Inflammatory macrophage treated with lipopolysaccharide for 4 hours (primary cell): ENCODE results near the gene NIM1K.
"Not testable (repeated sequence)": the region's sequence is repeated elsewhere in the genome, so short reads cannot be mapped to it uniquely, and the experiment has no call there.

Experiments used
- DNase-seq: peaks from one replicate; pipeline ENCODE4 v3.0.0-alpha.2; 2020

Gene NIM1K

DNA sequence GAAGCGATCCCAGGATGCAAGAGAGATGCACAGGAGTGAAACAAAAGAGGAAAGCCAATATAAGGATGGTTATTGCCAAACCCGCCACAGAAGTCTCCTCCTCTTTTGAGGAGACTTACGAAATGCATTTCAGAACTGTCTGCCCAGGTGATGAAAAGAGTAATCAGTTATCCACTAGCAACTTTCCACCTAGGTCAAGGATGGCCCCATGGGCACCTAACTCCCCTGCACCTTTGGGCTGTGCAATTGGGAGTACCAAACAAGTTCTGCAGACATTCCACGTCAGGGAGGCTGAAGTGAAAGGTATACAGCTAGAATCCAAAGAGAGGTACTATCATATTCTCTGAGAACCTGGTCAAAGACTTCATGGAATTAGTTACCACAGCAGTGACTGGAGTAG is 95.5 kb downstream of the NIM1K start:
- DNase-seq = no peak

DNA sequence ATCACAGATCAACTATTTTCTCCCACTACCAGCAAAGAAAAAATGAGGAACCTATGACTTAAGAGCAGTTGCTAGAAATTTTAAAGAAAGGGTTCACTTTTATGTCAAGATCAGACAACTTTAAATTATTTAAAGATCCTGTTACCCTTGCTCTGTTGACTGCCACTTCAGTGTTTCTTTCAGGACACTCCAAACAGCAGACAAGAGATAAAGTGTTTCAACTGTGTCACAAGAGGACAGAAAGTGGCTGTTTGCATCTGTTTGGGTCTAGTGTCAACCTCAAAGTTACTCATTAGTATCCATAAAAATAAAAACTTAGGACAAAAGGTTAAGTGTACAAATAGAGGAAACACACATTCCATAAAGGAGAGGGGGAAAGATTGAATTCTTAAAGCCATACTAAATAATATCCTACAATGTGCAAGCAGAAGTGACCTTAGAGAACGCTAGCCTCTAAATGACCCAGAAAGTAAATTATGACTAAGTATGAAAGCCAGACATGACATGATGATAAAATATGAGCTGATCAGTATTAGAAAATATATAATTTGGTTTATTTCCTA is 96.3 kb downstream of the NIM1K start:
- no peak for DNase-seq

DNA sequence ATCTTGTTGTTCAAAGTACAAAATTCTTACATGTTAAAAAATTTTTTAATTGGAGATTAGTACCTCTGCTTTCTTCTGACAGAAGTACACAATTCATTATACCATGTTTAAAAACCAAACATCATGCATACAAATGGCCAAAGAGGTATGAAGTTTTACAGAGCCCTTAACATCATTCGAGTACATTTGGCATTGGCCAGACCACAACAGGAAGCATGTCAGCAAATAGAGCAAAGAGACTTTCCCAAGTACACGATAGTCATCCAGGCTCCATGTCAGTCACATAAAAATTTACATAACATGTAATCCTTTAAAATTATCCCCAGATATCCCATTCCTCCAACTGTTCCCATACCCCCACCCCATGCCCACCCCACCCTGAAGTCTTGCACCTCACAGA is 98.7 kb downstream of the NIM1K start:
- no peak for DNase-seq

DNA sequence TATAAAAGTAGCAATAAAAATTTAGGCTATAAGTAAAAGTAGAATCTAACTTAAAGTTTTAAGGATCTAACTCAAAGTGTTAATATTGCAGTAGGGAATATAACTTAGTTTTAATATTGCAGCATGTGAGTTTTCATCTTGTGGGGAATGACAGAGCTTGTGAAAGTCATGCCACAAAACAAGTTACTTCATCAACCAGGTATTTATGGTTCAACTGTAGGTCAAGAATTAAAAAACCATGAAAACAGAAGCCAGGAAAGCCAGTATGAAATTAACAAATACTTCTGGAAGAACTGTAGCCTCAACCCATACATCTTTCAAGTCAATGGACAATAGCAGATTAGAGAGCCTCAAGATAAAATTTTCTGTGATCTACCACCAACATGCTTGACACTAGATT is 102.2 kb downstream of the NIM1K start:
- DNase-seq = no peak

DNA sequence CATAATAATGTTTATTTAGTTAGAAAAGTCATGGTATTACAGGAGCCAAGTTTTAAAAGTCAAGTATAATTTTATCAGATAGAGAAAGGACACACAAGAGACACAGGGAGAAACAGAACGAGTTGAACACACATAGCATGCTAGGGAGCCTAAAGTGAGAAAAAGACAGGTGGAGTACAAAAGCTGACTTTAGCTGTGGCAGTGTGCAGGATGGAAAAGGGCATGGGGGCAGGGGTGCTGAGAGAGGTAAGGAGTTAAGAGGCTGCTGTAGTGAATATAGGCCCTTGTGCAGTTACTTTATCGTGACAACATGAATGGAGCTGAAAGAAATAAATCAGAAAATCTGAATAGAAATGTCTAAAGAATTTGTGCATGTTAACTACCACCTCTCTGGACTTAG is 103.2 kb downstream of the NIM1K start:
- no peak for DNase-seq

DNA sequence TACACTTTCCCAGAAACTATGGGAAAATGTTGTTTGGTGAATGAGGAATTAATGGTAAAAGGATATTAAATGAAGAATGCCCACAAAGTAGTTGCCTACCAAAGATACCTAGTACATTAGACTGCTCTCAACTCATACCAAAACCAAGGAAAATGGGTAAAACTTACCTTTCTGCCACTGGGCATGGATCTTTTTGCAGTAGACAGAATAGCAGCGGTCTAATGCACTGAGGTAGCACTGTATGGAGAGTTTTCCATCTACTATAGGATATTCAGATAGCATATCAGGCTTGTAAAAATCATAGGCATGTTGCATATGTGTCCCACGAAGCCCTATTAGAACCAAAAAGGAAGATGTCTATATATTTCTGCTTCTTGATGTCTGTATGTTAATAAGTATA is 104.8 kb downstream of the NIM1K start:
- DNase-seq = no peak

DNA sequence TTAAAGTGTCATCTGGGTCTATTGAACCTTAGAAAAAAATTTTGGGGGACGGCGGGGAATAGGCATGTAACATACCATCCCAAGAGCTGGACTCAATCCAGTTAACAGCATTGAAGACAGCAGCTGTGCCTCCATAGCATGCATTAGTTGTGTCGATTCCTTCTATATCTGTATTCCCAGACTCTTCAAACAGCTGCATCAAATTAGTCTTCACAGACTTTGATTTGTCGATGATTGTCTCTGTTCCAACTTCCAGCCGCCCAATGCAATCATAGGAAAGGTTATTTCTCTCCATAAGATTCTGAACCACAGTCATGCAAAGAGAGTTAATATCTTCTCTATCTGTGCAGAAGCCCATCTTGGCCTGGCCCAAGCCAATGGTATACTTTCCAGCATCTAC is 106.4 kb downstream of the NIM1K start:
- no peak for DNase-seq

DNA sequence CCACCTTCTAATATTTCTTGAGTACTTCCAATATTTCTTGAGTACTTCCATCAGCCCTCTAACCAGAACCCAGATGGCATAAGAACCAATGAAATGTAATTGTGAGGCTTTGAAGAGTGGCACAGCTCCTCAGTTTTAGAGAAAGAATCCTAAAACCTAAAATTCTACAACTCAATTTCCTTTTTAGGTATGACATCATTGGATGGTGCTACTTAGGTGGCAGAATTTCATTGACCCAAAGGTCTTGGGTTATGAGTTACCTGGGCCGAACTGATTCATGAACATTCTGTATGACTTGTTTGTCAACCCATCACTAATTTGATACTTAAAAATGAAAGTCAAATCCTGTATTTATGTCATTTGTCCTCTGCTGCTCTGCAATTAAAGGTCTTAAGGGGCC is 108.1 kb downstream of the NIM1K start:
- DNase-seq = no peak

DNA sequence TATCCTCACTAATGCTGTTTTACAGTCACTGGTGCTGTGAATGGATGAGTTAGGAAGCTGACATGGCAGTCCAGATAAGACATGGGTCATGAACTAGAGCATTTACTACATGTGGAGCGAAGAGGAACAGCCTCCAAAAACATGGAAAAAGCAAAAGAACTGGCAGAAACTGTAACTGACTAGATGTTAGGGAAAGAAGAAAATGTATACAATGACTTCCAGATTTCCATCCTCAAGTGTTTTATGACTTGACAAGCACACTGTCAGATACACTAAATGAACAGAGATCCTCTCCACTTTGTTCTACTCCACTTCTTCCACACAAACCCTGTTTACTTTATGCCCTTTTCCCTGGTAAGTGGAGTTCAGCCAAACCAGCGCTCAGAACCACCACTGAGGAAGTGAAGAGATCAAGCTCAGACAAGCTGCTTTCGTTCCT is 109.6 kb downstream of the NIM1K start:
- peak; percentile 22 for DNase-seq

DNA sequence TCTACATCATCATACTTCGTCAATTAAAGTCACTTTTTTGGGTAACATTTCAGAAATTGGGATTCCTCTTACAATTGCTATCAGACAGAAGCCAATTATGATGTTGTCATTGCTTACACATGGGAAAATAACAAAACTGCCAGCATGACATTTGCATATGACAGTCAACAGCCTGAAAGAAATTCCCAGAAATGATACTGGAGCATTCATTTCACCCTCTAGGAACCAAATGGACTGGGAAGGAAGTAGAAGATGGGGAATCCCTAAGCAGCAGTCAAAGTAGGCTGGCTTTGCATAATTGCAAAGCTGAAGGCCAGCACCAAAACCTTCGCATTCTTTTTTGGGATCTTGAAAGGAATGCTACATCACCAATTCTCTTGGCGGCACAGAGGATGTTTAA is 110.5 kb downstream of the NIM1K start:
- DNase-seq = peak; percentile 78

DNA sequence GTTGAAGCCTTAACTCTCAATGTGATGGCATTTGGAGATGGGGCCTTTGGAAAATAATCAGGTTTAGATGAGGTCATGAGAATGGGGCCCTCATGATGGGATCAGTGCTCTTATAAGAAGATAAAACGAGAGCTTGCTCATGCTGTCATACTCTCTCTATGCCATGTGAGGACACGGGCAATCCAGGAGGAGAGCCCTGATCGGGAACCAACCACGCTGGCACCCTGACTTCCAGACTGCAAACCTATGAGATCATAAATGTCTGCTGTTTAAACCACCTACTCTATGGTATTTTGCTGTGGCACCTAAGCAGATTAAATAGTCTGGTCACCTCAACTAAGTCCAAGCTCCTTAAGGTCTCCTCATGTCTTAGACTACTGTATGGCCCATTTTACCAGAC is 111.2 kb downstream of the NIM1K start:
- no peak for DNase-seq

DNA sequence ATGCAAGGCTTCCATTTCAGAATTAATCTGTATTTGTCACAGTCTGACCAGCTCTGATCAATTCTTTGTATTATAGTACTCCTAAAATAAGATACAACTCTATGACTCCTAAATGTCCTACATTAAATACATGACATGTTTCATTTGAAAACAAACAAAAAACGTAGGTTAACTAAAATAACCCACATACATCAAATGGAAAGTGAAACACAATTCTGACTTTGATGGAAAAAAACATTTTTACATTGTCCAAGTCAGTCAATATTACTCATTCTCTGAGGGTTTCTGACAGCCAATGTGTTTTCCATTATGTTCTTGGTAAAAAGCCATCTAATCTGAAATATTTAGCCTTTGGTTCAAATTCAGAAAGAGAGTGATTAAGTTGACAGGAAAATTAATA is 112.5 kb downstream of the NIM1K start:
- DNase-seq = peak; percentile 81

DNA sequence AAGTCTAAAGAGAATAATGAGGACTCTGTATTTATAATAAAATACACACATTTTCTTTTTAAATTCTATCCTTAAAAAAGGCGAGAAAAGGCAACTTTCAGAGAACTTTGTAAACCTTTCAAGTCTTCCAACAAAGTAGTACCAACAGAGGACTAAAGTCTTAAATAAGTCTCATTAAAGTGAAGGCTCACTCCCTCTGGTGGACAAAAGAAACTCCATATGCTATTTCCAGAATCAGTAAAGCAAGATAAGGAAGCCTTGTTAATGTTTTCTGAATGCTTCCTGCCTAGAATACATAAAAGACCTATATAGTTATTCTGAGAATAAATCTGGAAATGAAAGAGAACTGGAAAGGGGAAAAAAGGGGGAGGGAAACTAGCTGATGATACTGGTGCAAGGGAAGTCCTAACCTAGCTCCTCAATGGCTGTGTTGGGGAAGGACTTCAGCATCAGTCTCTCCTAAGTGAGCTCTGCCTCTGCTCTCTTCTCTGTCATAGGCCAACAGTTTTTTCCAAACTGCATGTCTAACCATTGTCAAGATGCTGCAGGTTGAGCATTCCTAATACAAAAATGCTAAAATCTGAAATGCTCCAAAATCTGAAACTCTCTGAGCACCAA is 114.0 kb downstream of the NIM1K start:
- DNase-seq = peak; percentile 74

DNA sequence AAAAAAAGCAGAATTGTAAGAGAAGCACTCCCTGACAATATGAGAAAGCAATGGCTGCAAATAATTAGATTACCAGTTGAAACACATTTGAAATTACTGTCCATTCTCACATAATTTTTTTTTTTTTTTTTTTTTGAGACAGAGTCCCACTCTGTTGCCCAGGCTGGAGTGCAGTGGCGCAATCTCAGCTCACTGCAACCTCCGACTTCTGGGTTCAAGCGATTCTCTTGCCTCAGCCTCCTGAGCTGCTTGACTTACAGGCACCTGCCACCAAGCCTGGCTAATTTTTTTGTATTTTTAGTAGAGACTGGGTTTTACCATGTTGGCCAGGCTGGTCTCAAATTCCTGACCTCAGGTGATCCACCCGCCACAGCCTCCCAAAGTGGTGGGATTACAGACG is 114.9 kb downstream of the NIM1K start:
- not testable (repeated sequence) for DNase-seq

DNA sequence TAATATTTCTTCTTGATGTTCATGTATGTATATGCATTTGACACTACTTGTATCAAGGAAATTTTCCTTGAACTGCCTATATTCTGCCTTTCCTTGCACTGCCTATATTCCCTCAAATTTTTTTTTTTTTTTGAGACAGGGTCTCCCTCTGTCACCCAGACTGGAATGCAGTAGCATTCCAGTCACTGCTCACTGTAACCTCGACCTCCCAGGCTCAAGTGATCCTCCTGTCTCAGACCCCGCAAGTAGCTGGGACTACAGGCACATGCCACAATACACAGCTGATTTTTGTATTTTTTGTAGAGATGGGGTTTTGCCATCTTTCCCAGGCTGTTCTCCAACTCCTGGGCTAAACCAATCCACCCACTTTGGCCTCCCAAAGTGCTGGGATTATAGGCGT is 117.1 kb downstream of the NIM1K start:
- DNase-seq = no peak

DNA sequence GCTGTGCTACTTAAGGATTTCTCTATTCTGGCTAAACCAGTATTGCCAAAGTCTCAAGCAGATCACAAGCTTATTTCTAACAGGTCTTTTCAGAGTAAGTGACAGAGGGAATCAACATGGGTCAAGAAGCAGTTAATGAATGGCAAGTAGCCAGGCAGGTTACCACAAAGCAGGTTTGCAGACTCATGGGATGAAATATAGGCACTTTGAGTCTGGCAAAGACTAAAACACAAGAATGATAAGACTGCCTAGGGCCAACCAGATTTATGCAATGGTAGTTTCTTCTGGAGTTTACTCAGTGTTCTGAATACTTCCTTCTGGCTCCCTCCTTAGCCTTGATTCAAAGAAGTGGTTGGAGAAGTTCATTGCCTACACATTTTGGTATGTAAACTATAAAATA is 117.6 kb downstream of the NIM1K start:
- peak; percentile 33 for DNase-seq

DNA sequence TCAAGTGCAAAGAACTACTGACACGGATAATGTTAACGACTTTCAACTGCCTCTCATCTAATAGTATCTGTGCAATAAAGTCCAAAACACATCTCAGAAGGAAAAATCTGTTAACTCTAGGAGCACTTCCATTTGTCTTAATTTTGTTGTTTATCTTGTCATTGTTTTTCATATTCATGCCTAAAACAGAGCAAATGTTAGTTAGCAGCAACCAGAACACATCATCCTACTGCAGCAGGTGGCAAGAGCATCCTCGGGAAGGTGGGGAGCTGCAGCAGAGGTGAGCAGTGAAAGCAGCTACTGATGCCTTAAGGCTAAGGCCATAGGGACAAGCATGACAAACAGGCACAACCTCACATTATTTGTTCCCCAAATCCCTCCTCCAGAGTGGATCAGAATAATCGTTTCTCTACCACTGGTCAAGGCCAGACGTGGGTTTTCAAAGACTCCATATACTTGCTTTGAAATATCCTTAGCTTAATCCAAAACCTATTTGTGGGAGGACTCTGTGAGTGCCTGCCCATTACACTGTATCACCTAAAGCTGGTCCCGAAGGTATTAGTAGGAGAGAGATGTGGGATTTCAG is 120.1 kb downstream of the NIM1K start:
- DNase-seq = no peak

DNA sequence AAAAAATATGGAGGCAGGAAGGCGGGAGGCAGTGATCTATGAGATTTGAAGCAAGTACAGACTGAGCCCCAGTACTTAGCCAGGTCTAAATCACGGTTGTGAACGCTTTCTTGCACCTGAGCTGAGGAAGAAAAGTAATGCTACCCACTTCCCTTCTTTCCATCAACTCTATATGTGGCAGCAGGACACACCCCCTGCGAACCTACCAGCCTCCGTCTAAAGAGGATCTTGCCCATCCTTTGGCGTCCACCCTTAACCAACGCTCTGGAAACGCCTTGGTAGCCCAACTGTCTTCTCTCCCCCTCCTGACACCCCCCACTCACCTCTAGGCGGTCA is 120.6 kb downstream of the NIM1K start:
- DNase-seq = peak; percentile 57

DNA sequence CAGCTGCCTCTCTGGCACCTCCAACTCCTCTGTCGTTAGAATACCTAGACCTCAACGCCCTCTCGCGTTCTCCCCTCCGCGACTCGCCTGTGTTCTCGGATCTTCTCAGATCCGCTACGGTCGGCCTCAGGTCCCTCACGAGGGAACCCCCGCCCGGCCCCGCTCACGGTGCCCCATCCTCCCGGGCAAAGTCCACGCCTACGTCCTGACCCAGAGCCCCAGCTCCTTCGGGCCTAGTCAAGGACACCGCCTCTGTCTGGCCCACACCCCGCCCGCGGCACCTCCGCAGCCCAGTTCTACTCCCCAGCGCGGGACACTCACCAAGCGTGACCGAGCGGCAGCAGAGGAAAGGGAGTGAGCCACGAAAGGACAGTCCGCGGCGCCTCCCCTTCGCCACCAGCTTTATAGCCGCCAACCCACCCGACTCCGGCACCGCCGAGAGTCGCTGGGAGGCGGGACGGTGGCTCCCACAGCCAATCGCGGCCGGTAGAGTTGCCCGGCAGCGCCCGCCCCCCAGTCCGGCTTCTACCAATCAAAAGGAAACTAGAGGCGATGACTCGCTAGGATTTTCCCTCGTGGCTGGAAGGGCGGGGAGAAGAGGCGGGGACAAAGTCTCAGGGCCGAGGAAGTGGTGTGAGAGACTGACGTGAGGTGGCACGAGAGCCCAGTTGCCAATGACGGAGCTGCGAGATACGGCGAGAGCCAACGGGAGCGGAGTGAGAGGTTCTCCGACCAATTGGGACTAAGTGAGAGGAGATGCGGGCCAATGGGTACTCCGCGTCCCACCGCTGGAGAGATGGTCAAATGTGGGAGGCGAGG is 121.2 kb downstream of the NIM1K start, which contains the start of gene HMGCS1:
Gene HMGCS1, minus strand, starts transcription at position 378 of the 819 bp plus-strand sequence. CDS start 14,447 bp downstream, outside the sequence.
- peak; percentile 99 for DNase-seq

DNA sequence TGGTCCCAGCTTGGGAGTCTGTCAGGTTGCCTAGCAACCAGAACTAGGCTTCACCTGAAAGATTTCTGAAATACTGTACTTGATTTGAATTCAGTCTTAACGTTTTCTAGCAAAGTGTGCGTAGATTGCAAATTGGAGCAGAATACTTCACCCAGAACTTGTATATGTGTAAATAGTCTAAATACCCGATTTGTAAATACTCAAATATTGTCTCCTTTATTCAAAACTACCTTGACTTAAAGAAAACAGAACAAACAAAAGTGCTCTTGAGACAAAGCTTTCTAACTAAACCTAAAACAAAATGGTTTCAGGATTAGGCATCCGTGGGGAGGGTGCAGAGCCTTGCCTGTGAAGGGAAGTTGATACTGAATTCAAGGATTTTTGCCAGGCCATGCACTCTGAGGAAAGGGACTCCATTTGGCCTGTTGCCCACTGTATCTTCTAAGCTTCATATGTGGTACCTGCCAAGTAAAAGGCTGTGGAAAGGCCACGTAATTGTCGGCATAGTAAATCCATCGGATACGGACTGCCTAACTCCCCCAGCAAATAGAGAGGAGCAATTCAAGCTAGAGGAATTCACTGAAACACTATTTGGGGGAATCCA is 121.9 kb downstream of the NIM1K start:
- no peak for DNase-seq

DNA sequence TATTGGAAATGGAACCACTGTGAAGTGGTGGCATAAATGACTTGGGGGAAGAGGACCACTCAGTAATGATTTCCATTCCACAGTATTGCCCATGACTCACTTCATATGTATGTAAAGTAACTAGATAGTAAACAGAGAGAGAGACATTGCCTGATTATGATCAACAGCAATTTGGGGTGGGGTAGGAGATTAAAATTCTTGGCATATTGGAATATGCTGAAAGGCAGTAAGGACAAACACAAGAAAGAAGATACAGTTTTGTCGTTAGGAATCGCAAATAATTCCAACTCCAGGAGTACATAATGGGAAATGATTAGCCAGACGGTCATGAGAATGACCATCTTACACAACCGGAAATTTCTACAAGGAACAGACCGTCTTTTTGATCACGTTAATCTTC is 122.7 kb downstream of the NIM1K start:
- DNase-seq = no peak

DNA sequence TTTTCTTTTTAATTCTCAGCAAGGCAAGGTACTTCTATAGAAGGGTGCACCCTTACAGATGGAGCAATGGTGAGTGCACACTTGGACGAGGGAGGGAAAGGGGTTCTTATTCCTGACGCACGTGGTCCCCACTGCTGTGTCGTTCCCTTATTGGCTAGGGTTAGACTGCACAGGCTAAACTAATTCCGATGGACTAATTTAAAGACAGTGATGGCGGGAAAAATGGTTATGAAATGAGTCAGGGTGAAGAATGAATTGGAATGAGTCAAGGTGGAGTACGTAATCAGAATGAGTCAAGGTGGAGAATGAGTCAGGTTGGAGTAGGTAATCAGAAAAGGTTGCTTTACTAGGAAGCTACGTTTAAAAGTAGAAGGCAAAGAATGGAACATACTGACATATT is 123.2 kb downstream of the NIM1K start:
- no peak for DNase-seq

DNA sequence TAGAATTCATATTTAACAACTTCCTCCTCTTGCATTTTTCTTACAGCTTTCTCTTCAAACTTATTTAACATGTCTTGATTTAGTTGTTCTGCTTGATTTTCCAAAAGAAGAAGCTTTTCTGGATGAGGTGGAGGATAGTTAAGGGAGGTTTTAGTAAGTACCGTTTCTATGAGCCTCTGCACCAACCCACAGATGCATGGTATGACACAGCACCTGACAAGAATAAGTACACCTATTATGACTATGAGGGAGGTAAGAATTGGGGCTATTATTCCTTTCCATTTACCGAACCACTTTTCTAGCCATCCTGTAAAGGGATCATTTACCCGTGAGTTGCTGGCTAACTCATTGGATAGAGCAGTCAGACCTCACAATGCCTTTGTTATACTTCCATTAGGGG is 123.7 kb downstream of the NIM1K start:
- DNase-seq = no peak

DNA sequence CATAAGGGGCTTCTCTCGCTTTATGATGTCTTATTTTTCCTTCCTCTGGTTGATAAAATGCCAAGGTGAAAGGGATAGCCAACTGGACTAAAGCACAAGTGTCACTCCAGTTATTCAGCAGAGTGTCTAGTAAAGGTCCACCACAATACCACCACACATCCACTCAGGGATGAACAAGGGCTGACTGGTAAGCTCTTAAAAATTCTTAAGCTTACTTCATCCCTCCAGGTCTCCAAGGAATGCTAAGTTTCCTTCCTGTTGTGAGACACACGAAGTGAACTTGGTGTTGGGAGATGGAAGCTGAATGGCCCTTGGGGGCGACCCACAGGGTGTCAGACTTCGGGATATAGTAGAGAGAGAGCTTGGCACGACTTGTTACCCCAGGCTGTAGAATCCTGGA is 124.4 kb downstream of the NIM1K start:
- DNase-seq = no peak
